HUES6 (cell line): Measurements from ENCODE around the gene BOC.

Experiments used
- H3K27ac ChIP-seq: 2 replicates; pipeline ENCODE4 v1.7.0; 2013; ENCODE audit warnings: low read depth, mild to moderate bottlenecking, low read length, inconsistent platforms
- H3K27me3 ChIP-seq: 2 replicates; pipeline ENCODE4 v1.6.1; 2013; ENCODE audit warnings: low read length; ENCODE audit not compliant: control insufficient read depth, insufficient read depth
- H3K36me3 ChIP-seq: 2 replicates; pipeline ENCODE4 v1.6.1; 2013; ENCODE audit warnings: low read length; ENCODE audit not compliant: control insufficient read depth, insufficient read depth
- H3K4me1 ChIP-seq: 2 replicates; pipeline ENCODE4 v1.6.1; 2013; ENCODE audit warnings: low read length; ENCODE audit not compliant: control insufficient read depth, insufficient read depth
- H3K4me3 ChIP-seq: 2 replicates; pipeline ENCODE4 v1.5.1; 2013; ENCODE audit warnings: low read depth, low read length
- H3K9ac ChIP-seq: one replicate; pipeline ENCODE4 v1.6.1; 2013; ENCODE audit warnings: mild to moderate bottlenecking, low read length
- H3K9me3 ChIP-seq: 2 replicates; pipeline ENCODE4 v1.6.1; 2013; ENCODE audit warnings: low read depth, low read length; ENCODE audit not compliant: control insufficient read depth, insufficient read depth

The BOC gene

DNA sequence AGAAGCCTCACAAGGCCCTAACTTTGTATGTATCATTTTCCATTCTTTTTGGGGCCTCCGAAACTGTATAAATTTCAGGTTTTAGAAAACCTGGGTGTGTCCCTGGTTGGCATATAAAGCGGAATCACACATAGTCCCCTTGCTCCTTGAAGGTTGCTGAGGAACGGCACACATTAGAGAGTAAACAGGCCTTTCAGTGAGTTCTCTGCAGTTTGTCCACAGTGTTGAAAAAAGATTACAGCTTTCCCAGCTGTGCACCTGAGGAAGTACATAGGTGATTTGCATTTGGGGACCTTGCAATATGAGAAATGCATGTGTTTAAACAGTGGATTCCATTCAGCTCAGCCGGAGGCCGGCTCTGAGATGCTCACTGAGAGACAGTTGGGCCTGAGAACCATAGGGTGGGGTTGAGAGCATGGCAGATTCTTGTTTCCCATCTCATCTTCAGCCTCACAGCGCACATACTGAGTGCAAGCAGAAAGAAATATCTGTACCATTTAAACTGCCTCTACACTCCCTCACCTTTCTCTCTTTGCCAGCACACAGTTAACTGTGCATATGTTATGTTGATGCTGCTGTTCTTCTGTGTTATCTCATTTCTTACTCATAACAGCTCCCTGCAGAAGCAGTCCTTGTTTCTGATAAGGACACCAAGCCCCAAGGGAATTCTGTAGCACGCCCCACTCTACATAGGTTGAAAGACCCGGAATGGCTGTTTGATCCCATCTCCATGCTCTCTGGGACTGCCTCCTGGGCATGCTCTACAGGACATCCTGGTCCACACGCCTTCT, 60.4 kb downstream of the BOC start:
- Histone ChIP-seq H3K9ac (no peak overlapping the region), H3K4me1 (peaks cover 15% of the 10 kb centered on the region), H3K4me3 (no peak overlapping the region), H3K36me3 (peaks cover 4% of the 10 kb centered on the region; the same call in 1 of the 2 replicates), H3K9me3 (no peaks in the 10 kb centered on the region), H3K27me3 (no peaks in the 10 kb centered on the region), H3K27ac (no peak overlapping the region)

DNA sequence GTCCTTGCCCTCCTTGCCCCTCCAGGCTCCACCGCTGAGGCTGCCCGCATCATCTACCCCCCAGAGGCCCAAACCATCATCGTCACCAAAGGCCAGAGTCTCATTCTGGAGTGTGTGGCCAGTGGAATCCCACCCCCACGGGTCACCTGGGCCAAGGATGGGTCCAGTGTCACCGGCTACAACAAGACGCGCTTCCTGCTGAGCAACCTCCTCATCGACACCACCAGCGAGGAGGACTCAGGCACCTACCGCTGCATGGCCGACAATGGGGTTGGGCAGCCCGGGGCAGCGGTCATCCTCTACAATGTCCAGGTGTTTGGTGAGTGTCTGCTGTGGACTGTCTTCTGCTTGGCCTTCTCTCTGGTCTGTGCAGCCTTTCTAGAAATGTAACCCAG, 61.0 kb downstream of the BOC start:
- H3K4me3 ChIP-seq, result no peak overlapping the region
- H3K9me3 ChIP-seq, result no peaks in the 10 kb centered on the region
- peaks cover 15% of the 10 kb centered on the region for H3K4me1 ChIP-seq
- H3K27ac ChIP-seq, result no peak overlapping the region
- H3K27me3 ChIP-seq, result no peaks in the 10 kb centered on the region
- no peak overlapping the region for H3K9ac ChIP-seq
- peaks cover 4% of the 10 kb centered on the region; the same call in 1 of the 2 replicates for H3K36me3 ChIP-seq

DNA sequence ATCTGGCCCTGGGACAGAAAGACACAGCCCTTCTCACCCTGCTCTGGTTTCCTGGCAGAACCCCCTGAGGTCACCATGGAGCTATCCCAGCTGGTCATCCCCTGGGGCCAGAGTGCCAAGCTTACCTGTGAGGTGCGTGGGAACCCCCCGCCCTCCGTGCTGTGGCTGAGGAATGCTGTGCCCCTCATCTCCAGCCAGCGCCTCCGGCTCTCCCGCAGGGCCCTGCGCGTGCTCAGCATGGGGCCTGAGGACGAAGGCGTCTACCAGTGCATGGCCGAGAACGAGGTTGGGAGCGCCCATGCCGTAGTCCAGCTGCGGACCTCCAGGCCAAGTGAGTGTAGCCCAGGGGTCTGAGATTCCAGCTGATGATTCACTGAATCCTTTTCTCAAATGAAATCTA, 61.7 kb downstream of the BOC start:
- H3K27ac ChIP-seq, result no peak overlapping the region
- H3K36me3 ChIP-seq, result peaks cover 4% of the 10 kb centered on the region; the same call in 1 of the 2 replicates
- H3K9me3 ChIP-seq, result no peaks in the 10 kb centered on the region
- H3K9ac ChIP-seq, result no peak overlapping the region
- H3K4me3 ChIP-seq, result no peak overlapping the region
- no peaks in the 10 kb centered on the region for H3K27me3 ChIP-seq
- H3K4me1 ChIP-seq, result peaks cover 16% of the 10 kb centered on the region

DNA sequence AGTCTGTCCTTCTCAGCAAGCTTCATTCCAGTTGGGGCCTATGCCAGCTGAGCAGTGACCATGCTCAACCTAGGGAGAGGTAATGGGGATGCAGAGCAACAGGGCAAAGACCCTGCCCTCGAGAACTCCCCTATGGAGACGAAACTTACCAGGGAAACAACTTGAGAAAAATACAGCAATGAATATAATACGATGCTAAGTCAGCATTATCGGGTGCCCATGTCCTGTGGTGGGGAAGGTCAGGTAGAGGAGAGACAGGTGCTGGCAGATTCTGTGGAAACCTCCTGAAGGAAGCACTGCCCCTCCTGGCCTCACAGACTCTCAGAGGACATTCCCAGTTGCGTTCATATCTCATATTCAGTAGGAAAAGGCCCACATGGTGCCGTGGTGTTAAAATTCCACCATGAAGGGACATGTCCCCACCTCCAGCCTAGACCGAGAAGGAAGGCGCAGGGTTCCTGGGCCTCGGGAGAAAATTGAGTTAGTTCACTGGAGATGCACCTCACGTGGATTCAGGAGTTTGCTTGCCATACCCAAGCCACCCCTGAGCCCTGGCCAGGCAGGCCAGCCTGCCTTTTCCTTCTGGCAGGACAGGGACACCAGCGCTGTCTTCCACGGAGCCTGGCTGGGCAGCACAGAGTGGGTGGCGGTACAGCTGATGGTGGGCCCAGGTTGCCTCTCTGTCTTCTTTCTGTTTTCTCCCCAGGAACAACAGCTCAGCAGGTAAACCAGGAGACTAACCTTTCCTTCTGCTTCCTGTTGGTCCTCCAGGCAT, 62.4 kb downstream of the BOC start:
- Histone ChIP-seq H3K27ac (no peak overlapping the region), H3K9ac (no peak overlapping the region), H3K9me3 (no peaks in the 10 kb centered on the region), H3K4me1 (peaks cover 17% of the 10 kb centered on the region), H3K27me3 (no peaks in the 10 kb centered on the region), H3K36me3 (peaks cover 4% of the 10 kb centered on the region; the same call in 1 of the 2 replicates), H3K4me3 (no peak overlapping the region)

DNA sequence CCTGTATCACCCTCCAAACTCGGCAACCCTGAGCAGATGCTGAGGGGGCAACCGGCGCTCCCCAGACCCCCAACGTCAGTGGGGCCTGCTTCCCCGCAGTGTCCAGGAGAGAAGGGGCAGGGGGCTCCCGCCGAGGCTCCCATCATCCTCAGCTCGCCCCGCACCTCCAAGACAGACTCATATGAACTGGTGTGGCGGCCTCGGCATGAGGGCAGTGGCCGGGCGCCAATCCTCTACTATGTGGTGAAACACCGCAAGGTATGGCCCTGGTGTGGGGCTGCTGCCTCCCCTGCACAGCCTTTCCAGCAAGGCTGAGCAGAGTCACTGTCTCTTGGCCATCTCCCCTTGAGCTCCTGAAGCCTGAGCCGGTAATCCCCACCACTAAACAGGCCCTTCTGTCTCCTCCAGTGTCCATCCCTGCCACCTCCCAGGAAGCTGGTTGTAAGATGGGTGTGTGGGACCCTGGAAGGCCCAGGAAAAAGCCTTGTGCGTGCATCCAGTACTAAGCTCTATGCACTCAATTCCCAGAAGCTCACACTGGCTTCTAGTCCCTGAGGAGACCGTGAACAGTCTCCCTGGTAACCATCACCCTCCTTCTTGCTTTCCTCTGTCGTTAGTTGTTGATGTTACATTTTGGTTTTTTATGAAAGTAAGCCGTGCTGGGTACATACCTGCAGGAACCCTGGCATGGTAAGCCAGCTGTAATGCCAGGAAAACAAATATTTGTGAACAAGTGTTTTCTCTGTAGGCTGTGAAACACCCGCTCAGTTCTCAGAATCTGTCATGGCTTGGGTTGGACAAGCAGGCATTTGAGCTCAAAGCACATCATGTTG, 63.3 kb downstream of the BOC start:
- no peak overlapping the region for H3K4me3 ChIP-seq
- H3K27ac ChIP-seq, result no peak overlapping the region
- H3K9me3 ChIP-seq, result no peaks in the 10 kb centered on the region
- no peaks in the 10 kb centered on the region for H3K27me3 ChIP-seq
- peaks cover 4% of the 10 kb centered on the region; the same call in 1 of the 2 replicates for H3K36me3 ChIP-seq
- H3K4me1 ChIP-seq, result peaks cover 12% of the 10 kb centered on the region
- H3K9ac ChIP-seq, result no peak overlapping the region

DNA sequence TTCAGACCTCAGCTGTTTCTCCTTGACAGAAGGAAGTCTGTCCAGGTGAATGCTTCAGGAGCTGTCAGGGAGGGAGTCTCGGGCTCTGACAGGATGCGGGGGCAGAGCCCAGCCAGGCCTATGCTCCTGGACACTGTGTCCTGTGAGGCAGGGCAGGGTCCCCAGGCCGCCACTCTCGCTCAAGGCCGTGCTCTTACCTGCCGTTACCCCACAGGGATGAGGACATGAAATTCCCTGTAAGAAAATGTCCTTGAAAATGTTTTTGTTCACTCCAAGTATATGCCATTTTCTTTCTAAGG, 63.9 kb downstream of the BOC start:
- H3K27me3 ChIP-seq, result no peaks in the 10 kb centered on the region
- H3K9me3 ChIP-seq, result no peaks in the 10 kb centered on the region
- no peak overlapping the region for H3K4me3 ChIP-seq
- H3K27ac ChIP-seq, result no peak overlapping the region
- no peak overlapping the region for H3K9ac ChIP-seq
- H3K36me3 ChIP-seq, result peaks cover 4% of the 10 kb centered on the region; the same call in 1 of the 2 replicates
- H3K4me1 ChIP-seq, result peaks cover 12% of the 10 kb centered on the region

DNA sequence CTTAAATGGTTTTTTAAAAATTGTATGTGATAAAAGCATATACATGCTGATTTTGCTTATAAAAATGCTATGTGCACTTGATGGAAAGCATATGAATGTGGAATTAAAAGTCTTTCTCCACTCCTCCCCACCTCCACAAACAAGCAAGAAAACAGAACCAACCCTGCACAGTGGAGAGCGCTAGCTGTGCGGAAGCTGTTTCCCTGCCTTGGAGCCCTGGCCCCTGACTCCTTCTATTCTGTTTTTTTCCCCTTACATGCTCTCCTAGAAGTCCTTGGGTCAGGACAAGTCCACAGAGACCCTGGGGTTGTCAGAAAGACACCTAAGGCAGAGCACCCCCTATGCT, 64.2 kb downstream of the BOC start:
- Histone ChIP-seq H3K9ac (no peak overlapping the region), H3K4me1 (peaks cover 12% of the 10 kb centered on the region), H3K27ac (no peak overlapping the region)

DNA sequence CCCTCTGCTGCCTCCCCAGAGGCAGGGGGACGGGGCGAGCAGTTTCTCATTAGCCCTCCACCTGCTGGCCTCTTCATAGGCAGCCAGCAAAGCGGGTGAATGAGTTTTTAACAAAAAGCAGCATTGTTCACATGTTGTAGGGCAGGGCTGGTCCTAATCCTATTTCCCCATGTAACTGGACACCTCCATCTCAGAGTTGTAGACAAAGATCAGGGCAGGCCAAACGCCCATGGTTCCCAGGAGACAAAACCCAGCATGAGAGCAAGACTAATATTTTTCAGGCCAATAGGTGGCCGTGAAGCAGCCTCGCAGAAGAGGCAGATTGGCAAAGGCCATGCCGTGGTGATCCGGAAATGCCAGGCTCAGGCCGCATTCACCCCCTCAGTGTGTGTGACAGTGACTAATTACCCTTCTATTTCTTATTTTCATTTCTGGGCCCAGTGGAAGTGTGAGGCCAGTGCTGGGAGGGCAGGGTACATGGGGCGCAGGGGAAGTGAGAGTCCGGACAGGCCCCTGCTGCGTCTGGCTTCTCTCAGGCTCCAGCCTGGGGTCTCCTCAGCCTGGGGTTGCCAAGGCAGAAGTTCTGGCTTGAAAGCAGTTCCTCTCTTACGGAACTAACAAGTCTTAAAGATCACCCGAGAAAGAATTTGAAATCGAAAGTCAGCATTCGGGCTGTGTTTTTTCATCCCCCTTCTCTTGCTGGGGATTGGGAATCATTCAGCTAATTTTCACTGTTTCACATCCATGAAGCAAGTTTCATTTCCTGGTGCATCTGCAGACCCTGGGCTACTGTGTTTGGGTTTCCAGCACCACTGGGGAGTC, 64.8 kb downstream of the BOC start:
- no peaks in the 10 kb centered on the region for H3K27me3 ChIP-seq
- no peak overlapping the region for H3K9ac ChIP-seq
- peaks cover 11% of the 10 kb centered on the region for H3K36me3 ChIP-seq
- no peak overlapping the region for H3K27ac ChIP-seq
- no peak overlapping the region for H3K4me3 ChIP-seq
- no peaks in the 10 kb centered on the region for H3K9me3 ChIP-seq
- peaks cover 12% of the 10 kb centered on the region for H3K4me1 ChIP-seq

More for the DNA sequence above, 64.2 kb downstream of the BOC start:
- Histone ChIP-seq H3K9me3 (no peaks in the 10 kb centered on the region), H3K36me3 (peaks cover 6% of the 10 kb centered on the region), H3K4me3 (no peak overlapping the region), H3K27me3 (no peaks in the 10 kb centered on the region)

DNA sequence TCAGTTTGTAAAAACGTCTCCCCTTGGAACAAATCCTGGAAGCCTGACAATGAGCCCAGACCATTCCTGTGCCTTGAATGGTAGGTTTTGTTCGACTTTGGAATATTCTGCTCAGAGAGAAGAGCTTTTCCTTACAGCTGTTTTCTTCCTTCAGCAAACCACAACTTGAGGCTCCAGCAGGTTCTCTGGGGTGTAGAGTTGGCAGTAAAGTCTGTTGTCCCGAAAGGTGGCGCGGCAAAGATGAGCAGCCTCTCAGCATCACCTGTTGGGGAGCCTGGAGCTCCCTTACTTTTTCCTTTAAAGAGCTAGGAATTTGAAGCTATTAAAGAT, 65.4 kb downstream of the BOC start:
- Histone ChIP-seq H3K36me3 (peaks cover 9% of the 10 kb centered on the region), H3K27ac (no peak overlapping the region), H3K9me3 (no peaks in the 10 kb centered on the region), H3K4me3 (no peak overlapping the region), H3K4me1 (peaks cover 12% of the 10 kb centered on the region), H3K9ac (no peak overlapping the region), H3K27me3 (no peaks in the 10 kb centered on the region)

DNA sequence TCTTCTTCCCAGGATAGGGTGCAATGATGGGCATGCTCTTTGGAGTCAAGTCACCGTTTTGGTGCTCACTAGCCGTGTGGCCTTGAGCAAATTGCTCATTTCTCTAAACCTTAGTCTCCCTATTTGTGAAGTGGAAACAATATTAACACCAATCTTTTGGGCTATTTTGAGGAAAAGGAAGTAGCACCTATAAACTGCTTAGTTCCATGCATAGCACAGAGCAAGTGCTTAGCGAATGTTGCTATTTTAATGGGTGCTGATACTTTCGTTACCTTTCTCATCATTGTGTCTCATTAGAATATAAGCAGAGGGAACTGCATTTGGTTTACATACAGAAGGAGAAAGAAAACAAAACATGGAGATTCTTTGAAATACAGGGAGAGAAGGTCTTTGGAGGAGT, 66.1 kb downstream of the BOC start:
- H3K9ac ChIP-seq, result no peak overlapping the region
- H3K27me3 ChIP-seq, result no peaks in the 10 kb centered on the region

More for the DNA sequence above, 66.1 kb downstream of the BOC start:
- Histone ChIP-seq H3K36me3 (peaks cover 7% of the 10 kb centered on the region), H3K4me3 (no peak overlapping the region), H3K9me3 (no peaks in the 10 kb centered on the region), H3K27ac (no peak overlapping the region), H3K4me1 (peaks cover 12% of the 10 kb centered on the region)
